Adipocyte (in vitro differentiated cells): Measurements from ENCODE around the gene SLC6A17.

Source experiments
- DNase-seq: peaks from one replicate; pipeline ENCODE4 v3.0.0-alpha.2; 2015; ENCODE audit warnings: low read depth
- H3K27me3 ChIP-seq: replicated peaks from 2 replicates; pipeline ENCODE4 v1.7.0; 2013; ENCODE audit warnings: mild to moderate bottlenecking, low read length, moderate library complexity; ENCODE audit not compliant: control insufficient read depth, insufficient read depth
- H3K36me3 ChIP-seq: 2 replicates; pipeline ENCODE4 v1.7.0; 2013; ENCODE audit warnings: low read length, mild to moderate bottlenecking, moderate library complexity; ENCODE audit not compliant: control insufficient read depth, insufficient read depth, severe bottlenecking
- H3K4me1 ChIP-seq: 2 replicates; pipeline ENCODE4 v1.7.0; 2013; ENCODE audit warnings: mild to moderate bottlenecking, low read length, moderate library complexity; ENCODE audit not compliant: control insufficient read depth, insufficient read depth
- H3K4me3 ChIP-seq: 2 replicates; pipeline ENCODE4 v1.7.0; 2013; ENCODE audit warnings: mild to moderate bottlenecking, low read length, moderate library complexity
- H3K9ac ChIP-seq: 2 replicates; pipeline ENCODE4 v1.7.0; 2013; ENCODE audit warnings: mild to moderate bottlenecking, low read length, moderate library complexity
- H3K9me3 ChIP-seq: 2 replicates; pipeline ENCODE4 v1.7.0; 2013; ENCODE audit warnings: mild to moderate bottlenecking, low read length, moderate library complexity; ENCODE audit not compliant: control insufficient read depth

SLC6A17 gene

GRCh38 chr1:110250749-110251148 lies 100.5 kb downstream of the SLC6A17 start:
- Histone ChIP-seq H3K9me3 (no peaks in the 10 kb centered on the region), H3K27me3 (peaks cover 14% of the 10 kb centered on the region), H3K4me3 (no peak overlapping the region), H3K9ac (no peak overlapping the region), H3K4me1 (no peaks in the 10 kb centered on the region), H3K36me3 (no peaks in the 10 kb centered on the region)
- no peak for DNase-seq
